Fibroblast of upper back skin (primary cell): ENCODE results near the gene TBX5.

ENCODE experiments used
- DNase-seq: peaks from one replicate; pipeline ENCODE4 v3.0.0-alpha.2; 2013

TBX5 gene

GRCh38 chr12:114316076-114316475, 89.9 kb downstream of the TBX5 start:
- DNase-seq: peak; percentile 88

GRCh38 chr12:114314974-114315720, 90.8 kb downstream of the TBX5 start:
- no peak for DNase-seq

- no peak for DNase-seq
Observed at GRCh38 chr12:114314403-114314802, 91.5 kb downstream of the TBX5 start.

GRCh38 chr12:114313910-114314309, 92.0 kb downstream of the TBX5 start:
- no peak for DNase-seq

GRCh38 chr12:114311974-114312373, 94.0 kb downstream of the TBX5 start:
- peak; percentile 63 for DNase-seq

- peak; percentile 90 for DNase-seq
Observed at GRCh38 chr12:114306646-114307045, 99.3 kb downstream of the TBX5 start.

GRCh38 chr12:114305446-114305845, 100.5 kb downstream of the TBX5 start:
- DNase-seq: no peak
